SU-DHL-6 (cell line): ENCODE measurements around the gene TLE1.

Experiments used
- H2AFZ ChIP-seq: fragments of 200-600 bp; sonication (generic); 2 replicates; pipeline ENCODE4 v1.6.1; 2014; ENCODE audit warnings: low read depth, mild to moderate bottlenecking, moderate library complexity, mixed read lengths, antibody characterized with exemption, low read length; ENCODE audit not compliant: severe bottlenecking
- H3F3A ChIP-seq: fragments of 200-600 bp; shearing (Covaris generic); 2 replicates; pipeline ENCODE4 v1.6.0; 2016; ENCODE audit warnings: antibody characterized with exemption, mild to moderate bottlenecking; ENCODE audit not compliant: insufficient read depth
- H3K27ac ChIP-seq: fragments of 200-600 bp; sonication (generic); 2 replicates; pipeline ENCODE4 v1.5.1; 2016; ENCODE audit warnings: low read depth, mild to moderate bottlenecking, low read length, moderate library complexity, mixed read lengths
- H3K27me3 ChIP-seq: fragments of 200-600 bp; sonication (generic), shearing (Covaris generic); 2 replicates; pipeline ENCODE4 v1.6.0; 2014; ENCODE audit warnings: mild to moderate bottlenecking, low read length
- H3K36me3 ChIP-seq: fragments of 200-600 bp; sonication (generic); 2 replicates; pipeline ENCODE4 v1.6.1; 2014; ENCODE audit warnings: mild to moderate bottlenecking, low read length, mixed read lengths
- H3K4me2 ChIP-seq: fragments of 300-600, 200-600 bp; shearing (Covaris generic), sonication (generic); 2 replicates; pipeline ENCODE4 v1.6.0; 2014; ENCODE audit warnings: low read length, low read depth, mild to moderate bottlenecking; ENCODE audit not compliant: poor library complexity, severe bottlenecking
- H3K4me3 ChIP-seq: fragments of 200-600 bp; sonication (generic); 2 replicates; pipeline ENCODE4 v1.5.1; 2014; ENCODE audit warnings: antibody characterized with exemption, low read length, mild to moderate bottlenecking, mixed read lengths; ENCODE audit not compliant: insufficient read depth, poor library complexity, severe bottlenecking
- H3K79me2 ChIP-seq: fragments of 200-600 bp; sonication (generic); 2 replicates; pipeline ENCODE4 v1.6.1; 2014; ENCODE audit warnings: mild to moderate bottlenecking, low read length, moderate library complexity; ENCODE audit not compliant: insufficient read depth
- H3K9ac ChIP-seq: fragments of 200-600 bp; sonication (generic); 2 replicates; pipeline ENCODE4 v1.7.0; 2014; ENCODE audit warnings: mild to moderate bottlenecking, low read length
- H3K9me2 ChIP-seq: fragments of 200-600 bp; sonication (generic); replicated peaks from 2 replicates; pipeline ENCODE4 v1.6.1; 2014; ENCODE audit warnings: low read length; ENCODE audit not compliant: insufficient read depth
- H3K9me3 ChIP-seq: fragments of 200-600 bp; sonication (generic); 2 replicates; pipeline ENCODE4 v1.6.1; 2014; ENCODE audit warnings: low read length, mixed read lengths; ENCODE audit not compliant: insufficient read depth
- H4K20me1 ChIP-seq: fragments of 200-600 bp; sonication (generic); 2 replicates; pipeline ENCODE4 v1.6.1; 2014; ENCODE audit warnings: low read depth, mild to moderate bottlenecking, antibody characterized with exemption, low read length, moderate library complexity, mixed read lengths
- CTCF ChIP-seq: fragments of 200-600 bp; sonication (generic); IDR thresholded peaks from one replicate; pipeline ENCODE4 v1.5.1; 2017; ENCODE audit warnings: antibody characterized with exemption, mild to moderate bottlenecking, low read length, moderate library complexity; ENCODE audit not compliant: insufficient read depth, poor library complexity, severe bottlenecking
- EZH2phosphoT487 ChIP-seq: fragments of 200-600 bp; sonication (generic), shearing (Covaris generic); conservative IDR thresholded peaks from 2 replicates; pipeline ENCODE4 v1.6.1; 2018; ENCODE audit warnings: mild to moderate bottlenecking, antibody characterized with exemption, low read length, moderate library complexity, mixed read lengths

Gene TLE1

GRCh38 chr9:81588148-81588871, 101.0 kb downstream of the TLE1 start:
- TF ChIP-seq CTCF (no peak), EZH2phosphoT487 (no peak)

DNA sequence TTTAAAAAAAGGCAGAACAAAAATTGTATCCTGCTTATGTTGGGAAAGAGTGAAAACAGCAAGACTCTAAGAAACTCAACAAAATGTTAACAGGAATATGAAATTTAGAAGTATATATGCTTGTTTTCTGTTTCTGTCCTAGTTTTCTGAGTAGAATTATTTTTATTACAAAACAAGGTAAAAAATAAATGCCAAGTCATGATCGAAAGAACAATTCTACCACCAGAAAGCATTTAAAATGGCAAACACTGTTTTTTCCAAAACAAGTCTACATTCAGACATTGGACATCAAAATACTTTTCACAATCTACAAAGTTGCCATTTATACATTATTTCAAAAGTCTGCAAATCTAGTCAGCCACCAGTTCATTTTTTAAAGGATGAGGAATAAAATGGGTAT, 102.6 kb downstream of the TLE1 start:
- no peaks in the 10 kb centered on the region for H3K9me3 ChIP-seq
- H3K9ac ChIP-seq: no peak overlapping the region
- no peaks in the 10 kb centered on the region for H3K36me3 ChIP-seq
- H3K4me2 ChIP-seq: no peak overlapping the region
- no peaks in the 10 kb centered on the region for H3K9me2 ChIP-seq
- no peak for TF ChIP-seq CTCF
- TF ChIP-seq EZH2phosphoT487: no peak
- no peak overlapping the region for H2AFZ ChIP-seq
- H3F3A ChIP-seq: no peaks in the 10 kb centered on the region
- H3K79me2 ChIP-seq: no peaks in the 10 kb centered on the region
- no peaks in the 10 kb centered on the region for H4K20me1 ChIP-seq
- no peak overlapping the region for H3K4me3 ChIP-seq
- H3K27me3 ChIP-seq: no peaks in the 10 kb centered on the region
- H3K27ac ChIP-seq: no peak overlapping the region

More at GRCh38 chr9:81588148-81588871, 101.0 kb downstream of the TLE1 start:
- H3K27me3 ChIP-seq: no peaks in the 10 kb centered on the region
- H3F3A ChIP-seq: no peaks in the 10 kb centered on the region
- no peaks in the 10 kb centered on the region for H3K36me3 ChIP-seq
- H3K9me3 ChIP-seq: no peaks in the 10 kb centered on the region
- no peaks in the 10 kb centered on the region for H3K79me2 ChIP-seq
- H3K9me2 ChIP-seq: no peaks in the 10 kb centered on the region
- no peak overlapping the region for H2AFZ ChIP-seq
- no peak overlapping the region for H3K27ac ChIP-seq
- no peak overlapping the region for H3K4me3 ChIP-seq
- H3K4me2 ChIP-seq: no peak overlapping the region
- H4K20me1 ChIP-seq: no peaks in the 10 kb centered on the region
- no peak overlapping the region for H3K9ac ChIP-seq

DNA sequence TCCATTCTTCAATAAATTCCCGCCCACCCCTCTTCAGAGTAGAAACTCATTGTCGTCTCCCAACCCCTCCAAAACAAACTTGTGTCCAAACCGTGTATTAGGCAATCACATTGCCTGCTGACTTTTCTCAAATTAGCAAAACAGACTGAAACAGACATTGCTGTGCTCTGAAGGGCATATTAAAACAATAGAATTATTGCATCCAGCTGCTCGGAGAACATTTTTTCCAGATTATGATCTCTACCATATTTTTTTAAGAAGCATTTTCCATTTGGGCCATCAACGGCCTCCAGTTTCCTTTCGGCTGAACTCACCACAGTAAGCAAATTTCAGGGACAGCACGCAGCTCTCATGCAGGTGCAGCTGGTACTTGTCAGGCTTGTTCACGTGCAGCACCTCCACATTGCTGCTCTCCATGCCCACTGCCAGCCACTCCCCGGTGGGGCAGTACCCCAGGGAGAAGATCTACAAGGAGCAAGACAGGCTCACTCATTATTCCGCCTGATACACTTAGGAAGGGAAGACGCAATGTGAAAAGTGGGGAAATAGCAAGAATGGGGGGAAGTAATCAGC, 104.1 kb downstream of the TLE1 start:
- Histone ChIP-seq H3K4me2 (no peak overlapping the region), H3K9ac (no peak overlapping the region), H3K27me3 (no peaks in the 10 kb centered on the region), H4K20me1 (no peaks in the 10 kb centered on the region), H3K9me2 (no peaks in the 10 kb centered on the region), H3K36me3 (no peaks in the 10 kb centered on the region), H3K9me3 (no peaks in the 10 kb centered on the region), H3K79me2 (no peaks in the 10 kb centered on the region), H3K4me3 (no peak overlapping the region), H2AFZ (no peak overlapping the region), H3K27ac (no peak overlapping the region), H3F3A (no peaks in the 10 kb centered on the region)
- TF ChIP-seq CTCF (no peak), EZH2phosphoT487 (no peak)
